GM23338 (cell line): ENCODE results near the gene TJP1. TPM values are rescaled to one million over a fixed set of nuclear protein-coding genes. Genes with fewer than 3 reads are reported as not detected.

Source experiments
- ATAC-seq: fragments of 200-7000 bp; cut with Tn5 transposase; 3 replicates; pipeline ENCODE4 v1.9.1; 2020
- DNase-seq: peaks from one replicate; pipeline ENCODE4 v3.0.0-alpha.2; 2015; ENCODE audit warnings: low spot score
- H2AFZ ChIP-seq: fragments of 200-600 bp; sonication (generic); 2 replicates; pipeline ENCODE4 v1.8.0; 2016; ENCODE audit warnings: antibody characterized with exemption, mild to moderate bottlenecking, moderate library complexity
- H3F3A ChIP-seq: fragments of 200-600 bp; sonication (generic); replicated peaks from 2 replicates; pipeline ENCODE4 v1.8.0; 2017; ENCODE audit warnings: antibody characterized with exemption, mixed run types, low read depth
- H3K27ac ChIP-seq: fragments of 200-600 bp; sonication (generic); 2 replicates; pipeline ENCODE4 v1.6.1; 2016; ENCODE audit warnings: low read depth
- H3K27me3 ChIP-seq: fragments of 200-600 bp; sonication (generic); 2 replicates; pipeline ENCODE4 v1.8.0; 2016; ENCODE audit warnings: mild to moderate bottlenecking, mixed run types, moderate library complexity; ENCODE audit not compliant: insufficient read depth
- H3K36me3 ChIP-seq: fragments of 200-600 bp; sonication (generic); 2 replicates; pipeline ENCODE4 v1.8.0; 2016; ENCODE audit warnings: mild to moderate bottlenecking; ENCODE audit not compliant: insufficient read depth
- H3K4me1 ChIP-seq: fragments of 200-600 bp; sonication (generic); 2 replicates; pipeline ENCODE4 v1.8.0; 2016; ENCODE audit warnings: mild to moderate bottlenecking, moderate library complexity; ENCODE audit not compliant: insufficient read depth
- H3K4me2 ChIP-seq: fragments of 200-600 bp; sonication (generic); 2 replicates; pipeline ENCODE4 v1.7.1; 2017; ENCODE audit warnings: mixed run types
- H3K4me3 ChIP-seq: fragments of 200-600 bp; sonication (generic); 2 replicates; pipeline ENCODE4 v1.6.1; 2016; ENCODE audit warnings: mixed run types
- H3K79me2 ChIP-seq: fragments of 200-600 bp; sonication (generic); replicated peaks from 2 replicates; pipeline ENCODE4 v1.8.0; 2017; ENCODE audit warnings: mild to moderate bottlenecking; ENCODE audit not compliant: insufficient read depth
- H3K9me2 ChIP-seq: fragments of 200-600 bp; sonication (generic); 2 replicates; pipeline ENCODE4 v1.8.0; 2017; ENCODE audit not compliant: insufficient read depth
- H4K20me1 ChIP-seq: fragments of 200-600 bp; sonication (generic); replicated peaks from 2 replicates; pipeline ENCODE4 v1.8.0; 2017; ENCODE audit warnings: mild to moderate bottlenecking; ENCODE audit not compliant: insufficient read depth
- H3K27ac Mint-ChIP-seq: 2 replicates; pipeline ENCODE4 v1.8.0; 2020; ENCODE audit warnings: inconsistent platforms, mild to moderate bottlenecking, moderate library complexity, mixed read lengths
- H3K27me3 Mint-ChIP-seq: 3 replicates; pipeline ENCODE4 v1.8.0; 2022; ENCODE audit warnings: low read depth, mild to moderate bottlenecking, moderate library complexity, mixed read lengths, inconsistent platforms; ENCODE audit not compliant: insufficient read depth, poor library complexity
- H3K36me3 Mint-ChIP-seq: 3 replicates; pipeline ENCODE4 v1.8.0; 2021; ENCODE audit warnings: low read depth, mild to moderate bottlenecking, inconsistent platforms, moderate library complexity, mixed read lengths
- H3K4me1 Mint-ChIP-seq: 3 replicates; pipeline ENCODE4 v1.8.0; 2020; ENCODE audit warnings: mild to moderate bottlenecking, inconsistent platforms, mixed read lengths
- H3K4me3 Mint-ChIP-seq: 3 replicates; pipeline ENCODE4 v1.8.0; 2021; ENCODE audit warnings: moderate library complexity, mild to moderate bottlenecking, inconsistent platforms, mixed read lengths
- H3K9me3 Mint-ChIP-seq: 3 replicates; pipeline ENCODE4 v1.8.0; 2020; ENCODE audit warnings: moderate library complexity, mild to moderate bottlenecking, inconsistent platforms, mixed read lengths
- CTCF ChIP-seq, 2 experiments: fragments of 200-600 bp in 1 of 2; sonication (generic) in 1 of 2; conservative IDR thresholded peaks; 2 replicates each; pipeline versions ENCODE4 v1.5.1 to v1.6.1; 2016 to 2017; ENCODE audit warnings: antibody characterized with exemption in 2 of 2, low read depth in 2 of 2, mild to moderate bottlenecking in 2 of 2, moderate library complexity in 1 of 2
- ETS1 ChIP-seq: IDR thresholded peaks from 2 replicates; pipeline ENCODE4 v1.6.1; 2016; ENCODE audit warnings: antibody characterized with exemption
- EZH2 ChIP-seq: fragments of 200-600 bp; sonication (generic); IDR thresholded peaks from one replicate; pipeline ENCODE4 v1.8.0; 2017; ENCODE audit warnings: antibody characterized with exemption, mild to moderate bottlenecking, low read depth; ENCODE audit not compliant: unreplicated experiment
- NANOG ChIP-seq: IDR thresholded peaks from 2 replicates; pipeline ENCODE4 v1.6.1; 2016; ENCODE audit warnings: antibody characterized with exemption, borderline replicate concordance
- STAT1 ChIP-seq: IDR thresholded peaks from one replicate; pipeline ENCODE4 v1.6.1; 2016; ENCODE audit warnings: antibody characterized with exemption; ENCODE audit not compliant: unreplicated experiment
- ZNF114 ChIP-seq: fragments of 250-450 bp; sonication (Bioruptor Pico); IDR thresholded peaks from 2 replicates; pipeline ENCODE4 v1.5.0; 2020; ENCODE audit warnings: mild to moderate bottlenecking, moderate library complexity
- ZNF331 ChIP-seq: fragments of 250-450 bp; sonication (Bioruptor Pico); IDR thresholded peaks from 2 replicates; pipeline ENCODE4 v1.5.0; 2020; ENCODE audit warnings: low read depth, mild to moderate bottlenecking, moderate library complexity
- ZNF462 ChIP-seq: fragments of 250-450 bp; sonication (Bioruptor Pico); IDR thresholded peaks from 2 replicates; pipeline ENCODE4 v1.5.0; 2020; ENCODE audit warnings: mild to moderate bottlenecking, moderate library complexity
- polyA plus RNA-seq: library from polyadenylated mRNA; unstranded; fragments of >200 nt; fragmentation: Nextera tagmentation; extraction: Ambion mirVana; gene quantifications from 2 replicates; pipeline ENCODE4 v1.2.1, GENCODE V29; 2016
- total RNA-seq: library from RNA; depleted of rRNA; stranded (reverse); fragments of >200 nt; shearing (Covaris generic); gene quantifications from 2 replicates; pipeline ENCODE4 v1.2.3, GENCODE V29; 2014

The TJP1 gene
- total and polyA plus RNA-seq, 2 experiments from 2014 or later = 76.2 to 116 TPM

GRCh38 chr15:29863438-29863837, 41.2 kb upstream of the TJP1 start:
- no peaks in the 10 kb centered on the region for H3K36me3 Mint-ChIP-seq
- H3K27ac Mint-ChIP-seq = no peak overlapping the region
- no peaks in the 10 kb centered on the region for H3K27me3 ChIP-seq
- peaks cover 2% of the 10 kb centered on the region for H3K27me3 Mint-ChIP-seq
- DNase-seq (no peak), ATAC-seq (no peak)
- peak overlapping the region; percentile 94 for H2AFZ ChIP-seq
- H3K4me1 Mint-ChIP-seq = peaks cover 12% of the 10 kb centered on the region
- H3F3A ChIP-seq = no peaks in the 10 kb centered on the region
- no peak overlapping the region for H3K27ac ChIP-seq
- no peak overlapping the region for H3K4me3 Mint-ChIP-seq
- H3K36me3 ChIP-seq = no peaks in the 10 kb centered on the region
- TF ChIP-seq CTCF (conservative IDR thresholded peaks at IDR 0.05; ENCODE audit: low read depth in 2 of 2) (no peak), ZNF462 (no peak), NANOG (no peak), EZH2 (no peak), ETS1 (no peak), ZNF114 (no peak), STAT1 (no peak), ZNF331 (CRISPR knock-in tag) (no peak)
- no peaks in the 10 kb centered on the region for H3K79me2 ChIP-seq
- H3K9me2 ChIP-seq = no peaks in the 10 kb centered on the region
- peaks cover 5% of the 10 kb centered on the region; the same call in 1 of the 2 replicates for H3K4me1 ChIP-seq
- no peaks in the 10 kb centered on the region for H4K20me1 ChIP-seq
- H3K4me3 ChIP-seq = no peak overlapping the region
- H3K9me3 Mint-ChIP-seq = no peaks in the 10 kb centered on the region
- no peak overlapping the region for H3K4me2 ChIP-seq
